GM23248 (cell line): ENCODE measurements around the gene MCF2L. TPM values are rescaled to one million over a fixed set of nuclear protein-coding genes. Genes with fewer than 3 reads are reported as not detected.

Experiments
- DNase-seq: peaks from one replicate; pipeline ENCODE4 v3.0.0-alpha.2; 2015
- H2AFZ ChIP-seq: fragments of 200-600 bp; sonication (generic); 2 replicates; pipeline ENCODE4 v1.6.1; 2016; ENCODE audit warnings: antibody characterized with exemption
- H3F3A ChIP-seq: fragments of 200-600 bp; sonication (generic); 2 replicates; pipeline ENCODE4 v1.6.1; 2016; ENCODE audit warnings: mild to moderate bottlenecking, antibody characterized with exemption, mixed run types; ENCODE audit not compliant: insufficient read depth
- H3K27ac ChIP-seq: fragments of 200-600 bp; sonication (generic); 2 replicates; pipeline ENCODE4 v1.5.1; 2016; ENCODE audit warnings: mild to moderate bottlenecking
- H3K27me3 ChIP-seq: fragments of 200-600 bp; sonication (generic); replicated peaks from 2 replicates; pipeline ENCODE4 v1.6.1; 2016; ENCODE audit warnings: mild to moderate bottlenecking; ENCODE audit not compliant: insufficient read depth
- H3K36me3 ChIP-seq: fragments of 200-600 bp; sonication (generic); 2 replicates; pipeline ENCODE4 v1.6.1; 2016; ENCODE audit warnings: low read depth, mild to moderate bottlenecking
- H3K4me1 ChIP-seq: fragments of 200-600 bp; sonication (generic); 2 replicates; pipeline ENCODE4 v1.6.1; 2016; ENCODE audit warnings: mild to moderate bottlenecking; ENCODE audit not compliant: insufficient read depth
- H3K4me2 ChIP-seq: fragments of 200-600 bp; sonication (generic); one replicate; pipeline ENCODE4 v1.6.1; 2016; ENCODE audit warnings: mild to moderate bottlenecking; ENCODE audit not compliant: unreplicated experiment
- H3K4me3 ChIP-seq: fragments of 200-600 bp; sonication (generic); 2 replicates; pipeline ENCODE4 v1.5.1; 2016; ENCODE audit warnings: mild to moderate bottlenecking
- H3K79me2 ChIP-seq: fragments of 200-600 bp; sonication (generic); 2 replicates; pipeline ENCODE4 v1.6.1; 2016; ENCODE audit warnings: mild to moderate bottlenecking; ENCODE audit not compliant: insufficient read depth
- H3K9ac ChIP-seq: fragments of 200-600 bp; sonication (generic); 2 replicates; pipeline ENCODE4 v1.6.1; 2016; ENCODE audit warnings: mild to moderate bottlenecking
- H3K9me2 ChIP-seq: fragments of 200-600 bp; sonication (generic); 2 replicates; pipeline ENCODE4 v1.6.1; 2016; ENCODE audit warnings: mixed run types, mild to moderate bottlenecking, moderate library complexity; ENCODE audit not compliant: insufficient read depth
- H3K9me3 ChIP-seq: fragments of 200-600 bp; sonication (generic); one replicate; pipeline ENCODE4 v1.6.1; 2017; ENCODE audit warnings: low read depth
- H4K20me1 ChIP-seq: fragments of 200-600 bp; sonication (generic); 2 replicates; pipeline ENCODE4 v1.6.0; 2016; ENCODE audit not compliant: insufficient read depth
- EZH2 ChIP-seq: fragments of 200-600 bp; sonication (generic); IDR thresholded peaks from 2 replicates; pipeline ENCODE4 v1.6.1; 2018; ENCODE audit warnings: antibody characterized with exemption, mild to moderate bottlenecking; ENCODE audit not compliant: insufficient read depth, poor library complexity, severe bottlenecking
- EZH2phosphoT487 ChIP-seq: fragments of 200-600 bp; sonication (generic); IDR thresholded peaks from 2 replicates; pipeline ENCODE4 v1.6.1; 2018; ENCODE audit warnings: antibody characterized with exemption, moderate library complexity, mild to moderate bottlenecking, low read depth; ENCODE audit not compliant: insufficient read depth
- WGBS, 2 experiments: methylation state at CpG; one replicate each; pipeline ENCODE4 v1.1.6; 2015 to 2017; ENCODE audit warnings: low lambda C conversion rate in 2 of 2, low coverage in 1 of 2; ENCODE audit errors: missing lambda C conversion rate in 2 of 2; 5-methylcytosine and 5-hydroxymethylcytosine counted together
- in situ Hi-C: fragments of 300-500 bp; cut with MboI; formaldehyde crosslinking; loops from 2 replicates; pipeline ENCODE4 v1.15.0; 2020
- polyA plus RNA-seq: library from polyadenylated mRNA; unstranded; fragments of >200 nt; fragmentation: Nextera tagmentation; extraction: Ambion mirVana; gene quantifications from 2 replicates; pipeline ENCODE4 v1.2.1, GENCODE V29; 2016
- total RNA-seq: library from RNA; depleted of rRNA; stranded (reverse); fragments of >200 nt; shearing (Covaris generic); gene quantifications from 2 replicates; pipeline ENCODE4 v1.2.3, GENCODE V29; 2014

The MCF2L gene
- total and polyA plus RNA-seq, 2 experiments from 2014 or later: not detected

DNA sequence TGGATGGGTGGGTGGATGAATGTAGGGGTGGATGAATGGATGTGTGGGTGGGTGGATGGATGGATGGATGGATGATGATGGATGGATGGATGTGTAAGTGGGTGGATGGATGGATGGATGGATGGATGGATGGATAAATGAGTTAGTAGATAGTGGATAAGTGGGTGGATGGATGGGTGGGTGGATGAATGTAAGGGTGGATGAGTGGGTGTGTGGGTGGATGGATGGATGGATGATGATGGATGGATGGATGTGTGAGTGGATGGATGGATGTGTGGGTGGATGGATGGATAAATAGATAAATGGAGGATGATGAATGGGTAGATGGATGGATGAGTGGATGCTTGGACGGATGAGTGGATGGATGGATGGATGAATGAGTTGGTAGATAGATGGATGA, 3.2 kb downstream of the MCF2L start:
- peaks cover 63% of the 10 kb centered on the region for H3K27me3 ChIP-seq

DNA sequence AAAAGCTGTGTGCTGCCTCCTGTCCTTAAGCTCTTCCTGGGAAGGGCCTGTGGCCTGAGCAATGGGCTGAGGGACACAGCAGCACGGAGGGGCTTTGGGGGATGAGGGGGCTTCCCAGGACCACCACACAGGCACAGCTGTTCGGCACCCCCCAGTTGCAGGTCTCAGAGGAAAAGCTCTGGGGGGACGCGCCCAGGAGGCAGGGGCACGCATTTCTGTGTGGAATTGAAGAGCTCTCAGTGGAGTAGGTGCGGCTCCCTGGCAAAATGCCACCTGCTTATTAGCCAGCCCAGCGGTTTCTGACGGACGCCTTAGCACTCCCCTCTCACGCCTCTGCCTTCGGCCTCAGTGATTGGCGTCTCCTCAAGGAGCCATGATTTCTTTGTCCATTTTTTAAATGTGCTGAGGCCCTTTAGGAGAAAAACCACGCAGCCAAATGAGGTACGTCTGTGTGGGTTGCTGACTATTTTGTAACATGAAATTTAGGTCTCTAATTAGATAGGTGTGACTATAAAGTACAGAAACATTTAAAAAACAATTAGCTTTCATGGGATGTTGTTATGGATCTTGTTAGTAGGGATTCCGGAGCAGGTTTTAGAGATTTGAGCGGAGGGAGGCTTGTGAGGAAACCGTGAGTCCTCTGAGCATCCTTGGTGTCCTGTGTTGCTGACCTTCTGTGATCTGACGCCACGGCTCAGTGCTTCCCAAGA, 4.0 kb downstream of the MCF2L start:
- H4K20me1 ChIP-seq: no peaks in the 10 kb centered on the region
- in situ Hi-C loops: no loop called here
- no peak overlapping the region for H3K27ac ChIP-seq
- no peaks in the 10 kb centered on the region for H3F3A ChIP-seq
- no peaks in the 10 kb centered on the region for H3K9me3 ChIP-seq
- TF ChIP-seq EZH2 (no peak), EZH2phosphoT487 (no peak)
- H3K4me2 ChIP-seq: no peak overlapping the region
- no peak overlapping the region for H3K4me3 ChIP-seq
- no peaks in the 10 kb centered on the region for H3K79me2 ChIP-seq
- no peak overlapping the region for H3K9ac ChIP-seq
- WGBS, 2 experiments: 59 to 61% methylated on average over 16 to 19 of the region's 19 CpGs
- no peaks in the 10 kb centered on the region for H3K4me1 ChIP-seq
- no peaks in the 10 kb centered on the region for H3K36me3 ChIP-seq
- H3K27me3 ChIP-seq: peaks cover 57% of the 10 kb centered on the region
- no peak overlapping the region for H2AFZ ChIP-seq
- no peak for DNase-seq
- H3K9me2 ChIP-seq: no peaks in the 10 kb centered on the region

More for the DNA sequence above, 3.2 kb downstream of the MCF2L start:
- no peaks in the 10 kb centered on the region for H3K79me2 ChIP-seq
- H3K4me3 ChIP-seq: no peak overlapping the region
- no peaks in the 10 kb centered on the region for H3K9me3 ChIP-seq
- 0 to 21% methylated on average over 1 of the region's 1 CpG for WGBS, 2 experiments
- H2AFZ ChIP-seq: no peak overlapping the region
- no peaks in the 10 kb centered on the region for H3F3A ChIP-seq
- no peaks in the 10 kb centered on the region for H3K36me3 ChIP-seq
- in situ Hi-C loops: no loop called here
- TF ChIP-seq EZH2phosphoT487 (no peak), EZH2 (no peak)
- no peaks in the 10 kb centered on the region for H3K9me2 ChIP-seq
- no peak overlapping the region for H3K27ac ChIP-seq
- H3K4me2 ChIP-seq: no peak overlapping the region
- no peak for DNase-seq
- H3K9ac ChIP-seq: no peak overlapping the region
- no peaks in the 10 kb centered on the region for H3K4me1 ChIP-seq
- no peaks in the 10 kb centered on the region for H4K20me1 ChIP-seq

DNA sequence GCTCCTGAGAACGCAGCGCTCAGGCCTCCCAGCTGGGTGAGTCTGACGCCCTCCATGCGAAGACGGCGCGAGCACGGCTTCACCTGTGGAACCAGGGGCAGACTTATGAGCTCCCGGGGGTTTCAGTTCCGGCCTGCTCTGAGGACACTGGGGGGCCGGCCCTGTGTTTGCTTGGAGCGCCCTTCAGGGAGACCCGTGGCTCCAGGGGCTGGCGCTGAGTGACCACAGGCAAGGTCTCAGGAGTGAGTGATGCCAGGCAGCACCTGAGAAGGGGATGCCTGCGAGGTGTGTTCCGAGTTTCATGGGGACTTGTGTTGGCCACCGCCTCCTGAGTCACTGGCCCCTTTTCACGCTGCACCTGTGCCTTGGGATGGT, 4.5 kb downstream of the MCF2L start:
- H3K4me2 ChIP-seq: no peak overlapping the region
- no peak overlapping the region for H3K4me3 ChIP-seq
- 83 to 85% methylated on average over 17 to 18 of the region's 18 CpGs for WGBS, 2 experiments
- H4K20me1 ChIP-seq: no peaks in the 10 kb centered on the region
- H3K27me3 ChIP-seq: peaks cover 53% of the 10 kb centered on the region
- in situ Hi-C loops: no loop called here
- no peaks in the 10 kb centered on the region for H3K36me3 ChIP-seq
- H3K27ac ChIP-seq: no peak overlapping the region
- no peaks in the 10 kb centered on the region for H3K79me2 ChIP-seq
- no peak for DNase-seq
- no peaks in the 10 kb centered on the region for H3K4me1 ChIP-seq
- no peak overlapping the region for H3K9ac ChIP-seq
- H2AFZ ChIP-seq: no peak overlapping the region
- H3K9me3 ChIP-seq: no peaks in the 10 kb centered on the region
- no peaks in the 10 kb centered on the region for H3F3A ChIP-seq
- H3K9me2 ChIP-seq: no peaks in the 10 kb centered on the region
- TF ChIP-seq EZH2 (no peak), EZH2phosphoT487 (no peak)

DNA sequence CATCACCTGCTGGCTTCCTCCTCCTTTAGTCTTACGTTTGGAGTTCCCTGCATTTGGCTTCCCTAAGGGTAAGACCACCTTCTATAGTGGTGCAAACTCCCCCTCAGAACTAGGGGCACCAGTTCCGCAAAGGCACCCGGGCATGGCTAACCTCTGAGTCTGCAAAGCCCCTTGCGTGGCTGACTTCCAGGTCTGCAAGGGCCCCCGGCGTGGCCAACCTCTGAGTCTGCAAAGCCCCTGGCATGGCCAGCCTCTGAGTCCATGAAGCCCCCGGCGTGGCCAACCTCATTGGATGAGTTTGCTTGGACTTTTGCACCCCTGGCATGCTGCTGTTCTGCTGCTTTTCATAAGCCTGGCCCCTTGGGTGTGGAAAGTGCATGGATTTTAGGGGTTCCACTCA, 5.1 kb downstream of the MCF2L start:
- no peak overlapping the region for H3K4me2 ChIP-seq
- H3K27me3 ChIP-seq: peaks cover 48% of the 10 kb centered on the region
- in situ Hi-C loops: no loop called here
- no peaks in the 10 kb centered on the region for H3K79me2 ChIP-seq
- no peak overlapping the region for H3K27ac ChIP-seq
- no peaks in the 10 kb centered on the region for H4K20me1 ChIP-seq
- H3K36me3 ChIP-seq: no peaks in the 10 kb centered on the region
- H2AFZ ChIP-seq: no peak overlapping the region
- H3K9me2 ChIP-seq: no peaks in the 10 kb centered on the region
- no peak overlapping the region for H3K4me3 ChIP-seq
- H3K4me1 ChIP-seq: no peaks in the 10 kb centered on the region
- H3K9me3 ChIP-seq: no peaks in the 10 kb centered on the region
- no peak for DNase-seq
- 48 to 53% methylated on average over 8 of the region's 8 CpGs for whole genome bisulfite sequencing, 2 experiments
- no peak overlapping the region for H3K9ac ChIP-seq
- no peak for TF ChIP-seq EZH2phosphoT487
- no peak for TF ChIP-seq EZH2
- H3F3A ChIP-seq: no peaks in the 10 kb centered on the region
